ENCODE data around the gene CD164.

Gene CD164

GRCh38 chr6:109381747-109382575, at the start of gene CD164:
Gene CD164, minus strand, starts transcription at chr6:109382467. Its CDS starts 89 bp downstream, at chr6:109382378.
- peak within 1 kb of the TSS; percentile 95 to 99 for H3K9ac ChIP-seq (ENCODE audit: low read length in 2 of 2)
- H3K27ac ChIP-seq (ENCODE audit: low read length), result peak within 1 kb of the TSS; percentile 95
- peaks cover 5 to 6% of the 10 kb centered on the region in 2 donors for H3K36me3 ChIP-seq (ENCODE audit: control insufficient read depth in 2 of 2, insufficient read depth in 2 of 2, low read length in 2 of 2)
- peak within 1 kb of the TSS; percentile 70 to 96 for H3K4me3 ChIP-seq (ENCODE audit: low read length in 2 of 2)
- peaks cover 12% of the 10 kb centered on the region for H3K4me1 ChIP-seq (ENCODE audit: control insufficient read depth, insufficient read depth, low read length)
- no peaks in the 10 kb centered on the region for H3K27me3 ChIP-seq (ENCODE audit: control insufficient read depth in 1 of 2, insufficient read depth in 2 of 2, low read length in 2 of 2)
- H3K9me3 ChIP-seq (ENCODE audit: control insufficient read depth in 2 of 2, low read length in 2 of 2), result no peaks in the 10 kb centered on the region

- H3K27ac ChIP-seq (ENCODE audit: low read length), result no peak overlapping the region
- H3K36me3 ChIP-seq (ENCODE audit: control insufficient read depth in 2 of 2, insufficient read depth in 2 of 2, low read length in 2 of 2), result no peaks in the 10 kb centered on the region
- H3K4me3 ChIP-seq (ENCODE audit: low read length in 2 of 2), result no peak overlapping the region
- no peaks in the 10 kb centered on the region for H3K4me1 ChIP-seq (ENCODE audit: control insufficient read depth, insufficient read depth, low read length)
- H3K9me3 ChIP-seq (ENCODE audit: control insufficient read depth in 2 of 2, low read length in 2 of 2), result no peaks in the 10 kb centered on the region
- no peak overlapping the region for H3K9ac ChIP-seq (ENCODE audit: low read length in 2 of 2)
- H3K27me3 ChIP-seq (ENCODE audit: control insufficient read depth in 1 of 2, insufficient read depth in 2 of 2, low read length in 2 of 2), result no peaks in the 10 kb centered on the region
Observed at GRCh38 chr6:109429496-109429895, 47.2 kb upstream of the CD164 start.

GRCh38 chr6:109428889-109429477, 46.7 kb upstream of the CD164 start:
- H3K36me3 ChIP-seq (ENCODE audit: control insufficient read depth in 2 of 2, insufficient read depth in 2 of 2, low read length in 2 of 2), result no peaks in the 10 kb centered on the region

DNA sequence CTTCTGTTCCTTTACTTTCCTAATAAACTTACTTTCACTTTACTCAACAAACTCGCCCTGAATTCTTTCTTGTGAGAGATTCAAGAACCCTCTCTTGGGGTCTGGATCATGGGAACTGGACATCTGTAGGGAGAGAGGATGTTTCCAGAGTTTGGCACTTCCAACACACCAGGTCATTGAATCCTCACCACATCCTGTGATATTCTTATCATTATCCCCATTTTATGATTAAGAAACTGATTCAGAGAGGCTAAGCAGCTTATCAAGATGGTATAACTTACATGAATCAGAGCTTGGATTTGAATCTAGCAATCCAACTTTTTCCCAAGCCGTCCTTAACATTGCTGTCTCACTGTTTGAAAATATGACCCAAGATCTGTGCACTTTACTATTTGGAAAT, 42.7 kb upstream of the CD164 start:
- no peaks in the 10 kb centered on the region for H3K36me3 ChIP-seq (ENCODE audit: control insufficient read depth in 2 of 2, insufficient read depth in 2 of 2, low read length in 2 of 2)
- H3K27ac ChIP-seq (ENCODE audit: low read length), result no peak overlapping the region
- no peaks in the 10 kb centered on the region for H3K4me1 ChIP-seq (ENCODE audit: control insufficient read depth, insufficient read depth, low read length)
- no peaks in the 10 kb centered on the region for H3K9me3 ChIP-seq (ENCODE audit: control insufficient read depth in 2 of 2, low read length in 2 of 2)
- H3K27me3 ChIP-seq (ENCODE audit: control insufficient read depth in 1 of 2, insufficient read depth in 2 of 2, low read length in 2 of 2), result no peaks in the 10 kb centered on the region
- H3K9ac ChIP-seq (ENCODE audit: low read length in 2 of 2), result no peak overlapping the region
- no peak overlapping the region for H3K4me3 ChIP-seq (ENCODE audit: low read length in 2 of 2)

More at GRCh38 chr6:109428889-109429477, 46.7 kb upstream of the CD164 start:
- Histone ChIP-seq H3K27me3 (ENCODE audit: control insufficient read depth in 1 of 2, insufficient read depth in 2 of 2, low read length in 2 of 2) (no peaks in the 10 kb centered on the region), H3K9ac (ENCODE audit: low read length in 2 of 2) (no peak overlapping the region), H3K9me3 (ENCODE audit: control insufficient read depth in 2 of 2, low read length in 2 of 2) (no peaks in the 10 kb centered on the region), H3K4me1 (ENCODE audit: control insufficient read depth, insufficient read depth, low read length) (no peaks in the 10 kb centered on the region), H3K27ac (ENCODE audit: low read length) (no peak overlapping the region), H3K4me3 (ENCODE audit: low read length in 2 of 2) (peak overlapping the region in 1 of 2 donors; percentile 29)

DNA sequence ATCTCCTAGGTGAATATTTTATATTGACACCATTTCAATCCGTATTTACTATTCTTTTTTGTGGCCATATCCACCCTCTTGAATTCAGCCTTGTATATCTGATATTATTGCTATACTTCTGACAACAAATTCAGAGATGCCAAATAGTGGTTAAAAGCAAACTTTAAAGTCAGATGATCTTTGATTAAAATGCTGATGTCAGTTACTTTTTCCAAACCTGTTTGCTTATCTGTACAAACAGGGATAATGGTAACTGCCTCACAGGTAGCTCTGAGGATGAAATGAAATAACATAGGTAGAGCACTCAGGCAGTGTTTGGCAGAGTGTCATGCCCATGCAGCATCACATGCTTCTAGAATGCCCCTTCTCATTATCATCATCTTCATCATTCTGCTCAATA, 38.9 kb upstream of the CD164 start:
- Histone ChIP-seq H3K27me3 (ENCODE audit: control insufficient read depth in 1 of 2, insufficient read depth in 2 of 2, low read length in 2 of 2) (no peaks in the 10 kb centered on the region), H3K9me3 (ENCODE audit: control insufficient read depth in 2 of 2, low read length in 2 of 2) (no peaks in the 10 kb centered on the region), H3K36me3 (ENCODE audit: control insufficient read depth in 2 of 2, insufficient read depth in 2 of 2, low read length in 2 of 2) (peaks cover 0 to 2% of the 10 kb centered on the region in 2 donors), H3K4me3 (ENCODE audit: low read length in 2 of 2) (no peak overlapping the region), H3K9ac (ENCODE audit: low read length in 2 of 2) (no peak overlapping the region), H3K4me1 (ENCODE audit: control insufficient read depth, insufficient read depth, low read length) (no peaks in the 10 kb centered on the region), H3K27ac (ENCODE audit: low read length) (no peak overlapping the region)

GRCh38 chr6:109420751-109421150, 38.5 kb upstream of the CD164 start:
- no peak overlapping the region for H3K27ac ChIP-seq (ENCODE audit: low read length)
- no peaks in the 10 kb centered on the region for H3K27me3 ChIP-seq (ENCODE audit: control insufficient read depth in 1 of 2, insufficient read depth in 2 of 2, low read length in 2 of 2)
- H3K4me1 ChIP-seq (ENCODE audit: control insufficient read depth, insufficient read depth, low read length), result no peaks in the 10 kb centered on the region
- peaks cover 0 to 2% of the 10 kb centered on the region in 2 donors for H3K36me3 ChIP-seq (ENCODE audit: control insufficient read depth in 2 of 2, insufficient read depth in 2 of 2, low read length in 2 of 2)
- no peaks in the 10 kb centered on the region for H3K9me3 ChIP-seq (ENCODE audit: control insufficient read depth in 2 of 2, low read length in 2 of 2)
- no peak overlapping the region for H3K4me3 ChIP-seq (ENCODE audit: low read length in 2 of 2)
- H3K9ac ChIP-seq (ENCODE audit: low read length in 2 of 2), result no peak overlapping the region

DNA sequence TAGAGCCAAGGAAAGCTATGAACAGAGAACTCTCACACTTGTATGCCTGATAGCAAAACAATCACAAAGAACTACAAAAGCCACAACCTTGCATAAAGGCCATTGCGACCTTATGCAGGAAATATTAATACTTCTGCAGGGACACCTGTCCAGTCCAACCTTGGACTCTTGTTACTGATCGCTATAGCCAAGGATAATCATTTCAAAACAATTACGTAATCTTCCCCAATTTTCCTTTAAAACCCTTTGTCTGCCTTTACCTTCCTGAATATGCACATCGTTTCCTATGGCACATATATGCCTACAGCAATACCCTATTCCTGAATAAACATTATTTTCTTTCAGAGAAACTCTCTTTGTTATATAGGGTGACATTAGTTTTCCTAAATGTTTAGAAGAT, 35.4 kb upstream of the CD164 start:
- Histone ChIP-seq H3K4me3 (ENCODE audit: low read length in 2 of 2) (no peak overlapping the region), H3K4me1 (ENCODE audit: control insufficient read depth, insufficient read depth, low read length) (no peaks in the 10 kb centered on the region), H3K9ac (ENCODE audit: low read length in 2 of 2) (no peak overlapping the region), H3K36me3 (ENCODE audit: control insufficient read depth in 2 of 2, insufficient read depth in 2 of 2, low read length in 2 of 2) (peaks cover 0 to 2% of the 10 kb centered on the region in 2 donors), H3K27ac (ENCODE audit: low read length) (no peak overlapping the region), H3K27me3 (ENCODE audit: control insufficient read depth in 1 of 2, insufficient read depth in 2 of 2, low read length in 2 of 2) (no peaks in the 10 kb centered on the region), H3K9me3 (ENCODE audit: control insufficient read depth in 2 of 2, low read length in 2 of 2) (no peaks in the 10 kb centered on the region)

DNA sequence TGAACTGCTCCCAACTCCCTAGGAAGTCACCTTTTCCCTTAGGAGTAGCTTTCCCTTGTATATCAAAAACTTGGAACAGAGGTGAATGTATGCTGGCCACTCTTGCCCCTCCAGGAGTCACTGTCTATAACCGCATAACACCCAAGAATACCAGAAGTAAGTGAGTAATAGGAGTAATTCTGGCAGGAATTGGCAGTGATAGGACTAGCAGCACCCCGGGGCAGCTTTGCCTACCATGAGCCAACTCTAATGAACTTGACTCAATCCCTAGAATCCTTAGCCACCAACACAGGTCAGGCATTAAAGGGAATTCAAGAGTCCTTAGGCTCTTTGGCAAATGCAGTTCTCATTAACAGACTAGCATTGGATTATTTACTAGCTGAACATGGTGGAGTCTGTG, 28.8 kb upstream of the CD164 start:
- Histone ChIP-seq H3K9me3 (ENCODE audit: control insufficient read depth in 2 of 2, low read length in 2 of 2) (no peaks in the 10 kb centered on the region), H3K9ac (ENCODE audit: low read length in 2 of 2) (no peak overlapping the region), H3K27ac (ENCODE audit: low read length) (no peak overlapping the region), H3K27me3 (ENCODE audit: control insufficient read depth in 1 of 2, insufficient read depth in 2 of 2, low read length in 2 of 2) (no peaks in the 10 kb centered on the region), H3K36me3 (ENCODE audit: control insufficient read depth in 2 of 2, insufficient read depth in 2 of 2, low read length in 2 of 2) (no peaks in the 10 kb centered on the region), H3K4me1 (ENCODE audit: control insufficient read depth, insufficient read depth, low read length) (no peaks in the 10 kb centered on the region), H3K4me3 (ENCODE audit: low read length in 2 of 2) (no peak overlapping the region)

DNA sequence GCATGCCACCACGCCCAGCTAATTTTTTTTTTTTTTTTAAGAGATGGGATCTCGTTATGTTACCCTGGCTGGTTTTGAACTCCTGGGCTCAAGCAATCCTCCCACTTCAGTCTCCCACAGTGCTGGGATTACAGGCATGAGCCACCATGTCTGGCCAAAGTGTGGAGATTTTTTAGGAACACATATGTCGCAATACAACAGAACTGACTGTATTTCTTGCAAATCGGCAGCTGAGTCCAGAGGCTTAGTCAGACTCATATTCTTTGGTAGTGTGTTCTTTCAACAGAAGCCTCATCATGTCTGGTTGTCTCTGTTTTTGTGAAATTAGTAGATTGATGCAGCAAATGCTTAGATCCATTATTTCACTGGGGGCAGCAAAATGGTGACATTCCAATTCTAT, 23.9 kb upstream of the CD164 start:
- H3K4me3 ChIP-seq (ENCODE audit: low read length in 2 of 2), result no peak overlapping the region
- H3K9me3 ChIP-seq (ENCODE audit: control insufficient read depth in 2 of 2, low read length in 2 of 2), result no peaks in the 10 kb centered on the region
- H3K27ac ChIP-seq (ENCODE audit: low read length), result no peak overlapping the region
- H3K4me1 ChIP-seq (ENCODE audit: control insufficient read depth, insufficient read depth, low read length), result no peaks in the 10 kb centered on the region
- H3K36me3 ChIP-seq (ENCODE audit: control insufficient read depth in 2 of 2, insufficient read depth in 2 of 2, low read length in 2 of 2), result no peaks in the 10 kb centered on the region
- no peaks in the 10 kb centered on the region for H3K27me3 ChIP-seq (ENCODE audit: control insufficient read depth in 1 of 2, insufficient read depth in 2 of 2, low read length in 2 of 2)
- no peak overlapping the region for H3K9ac ChIP-seq (ENCODE audit: low read length in 2 of 2)

DNA sequence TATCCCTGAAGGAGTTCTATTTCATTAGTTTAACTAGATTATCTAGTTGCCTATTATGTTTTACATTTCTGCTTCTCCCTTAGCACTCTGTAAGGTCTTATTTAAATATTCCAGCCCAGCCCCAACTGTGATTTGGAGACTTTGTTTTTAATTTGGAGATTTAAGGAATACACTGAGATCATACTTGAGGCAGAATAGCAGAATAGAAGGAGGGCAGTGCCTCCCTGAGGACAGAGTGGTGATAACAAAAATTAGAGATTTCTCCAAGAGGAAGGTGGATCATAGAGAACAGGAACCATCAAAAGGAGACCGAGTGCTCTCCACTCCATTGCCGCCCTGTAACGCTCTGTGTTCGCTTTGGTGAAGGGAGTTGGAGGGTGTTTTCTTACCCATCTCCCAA, 14.8 kb upstream of the CD164 start:
- H3K9ac ChIP-seq (ENCODE audit: low read length in 2 of 2), result no peak overlapping the region
- no peak overlapping the region for H3K4me3 ChIP-seq (ENCODE audit: low read length in 2 of 2)
- no peaks in the 10 kb centered on the region for H3K36me3 ChIP-seq (ENCODE audit: control insufficient read depth in 2 of 2, insufficient read depth in 2 of 2, low read length in 2 of 2)
- no peaks in the 10 kb centered on the region for H3K4me1 ChIP-seq (ENCODE audit: control insufficient read depth, insufficient read depth, low read length)
- H3K27me3 ChIP-seq (ENCODE audit: control insufficient read depth in 1 of 2, insufficient read depth in 2 of 2, low read length in 2 of 2), result no peaks in the 10 kb centered on the region
- H3K27ac ChIP-seq (ENCODE audit: low read length), result no peak overlapping the region
- no peaks in the 10 kb centered on the region for H3K9me3 ChIP-seq (ENCODE audit: control insufficient read depth in 2 of 2, low read length in 2 of 2)
